Mucosa of descending colon (tissue), 3 donors: Measurements from ENCODE around the gene LPAR3. TPM values are rescaled to one million over a fixed set of nuclear protein-coding genes. Genes with fewer than 3 reads are reported as not detected.

Experiments
- ATAC-seq: fragments of 200-7000 bp; cut with Tn5 transposase; one replicate; pipeline ENCODE4 v1.9.1; 2020; ENCODE audit warnings: mild to moderate bottlenecking, moderate library complexity
- DNase-seq, 3 donors: peaks; one replicate each; pipeline ENCODE4 v3.0.0-alpha.2; 2020
- H3K36me3 ChIP-seq: fragments of 200-600 bp; one replicate; pipeline ENCODE4 v1.8.0; 2021; ENCODE audit warnings: low read depth, mild to moderate bottlenecking
- H3K4me1 ChIP-seq: fragments of 200-600 bp; one replicate; pipeline ENCODE4 v1.8.0; 2021; ENCODE audit warnings: low read depth, mild to moderate bottlenecking
- H3K4me3 ChIP-seq: fragments of 200-600 bp; one replicate; pipeline ENCODE4 v1.8.0; 2021; ENCODE audit warnings: mild to moderate bottlenecking
- H3K9me3 ChIP-seq: fragments of 200-600 bp; one replicate; pipeline ENCODE4 v1.8.0; 2021; ENCODE audit warnings: mild to moderate bottlenecking
- CTCF ChIP-seq: fragments of 200-600 bp; IDR thresholded peaks from one replicate; pipeline ENCODE4 v1.8.0; 2022; ENCODE audit warnings: antibody characterized with exemption, mild to moderate bottlenecking
- intact Hi-C, 2 donors: fragments of 100-400 bp; cut with DNase I in 1 of 2; cut with micrococcal nuclease in 1 of 2; formaldehyde crosslinking; loops; one replicate each; pipeline versions ENCODE4 v1.11.0 to v1.11.1; 2022; cut with DNase I, micrococcal nuclease
- total RNA-seq, 3 donors: library from RNA; stranded (reverse); fragmentation: NEBNext Ultra II Directional in 2 of 3; extraction: Animal tissue kit (Norgen Biotek cat#: 25700) in 2 of 3; gene quantifications; one replicate each; pipeline versions ENCODE4 v1.2.1 to v1.2.4, GENCODE V29; 2021 to 2023
- donor health status: DM: no; HTN: no; CAD: no; lungs with moderate emphysema.
- donor health status: DM: no; HTN: no; CAD: no.
- donor health status: DM: no; HTN: yes; CAD: no.

Gene LPAR3
- total RNA-seq, 3 donors from 2014 or later: 2.5 to 3.5 (median 2.5) TPM

- DNase-seq: no peak
- TF ChIP-seq CTCF: no peak
Measured at GRCh38 chr1:84800090-84801073, 92.6 kb downstream of the LPAR3 start.

GRCh38 chr1:84797603-84798002 lies 95.4 kb downstream of the LPAR3 start:
- ATAC-seq: no peak
- Histone ChIP-seq H3K9me3 (no peaks in the 10 kb centered on the region), H3K4me3 (no peak overlapping the region), H3K4me1 (no peaks in the 10 kb centered on the region), H3K36me3 (no peaks in the 10 kb centered on the region)
- intact Hi-C loops: no loop called here
- DNase-seq: no peak
- no peak for TF ChIP-seq CTCF

More at GRCh38 chr1:84800090-84801073, 92.6 kb downstream of the LPAR3 start:
- peaks cover 10% of the 10 kb centered on the region for H3K4me1 ChIP-seq
- no peaks in the 10 kb centered on the region for H3K36me3 ChIP-seq
- ATAC-seq: no peak
- no peaks in the 10 kb centered on the region for H3K9me3 ChIP-seq
- no peak overlapping the region for H3K4me3 ChIP-seq
- intact Hi-C loops: no loop called here

- Histone ChIP-seq H3K4me3 (no peak overlapping the region), H3K4me1 (no peaks in the 10 kb centered on the region), H3K9me3 (no peaks in the 10 kb centered on the region), H3K36me3 (no peaks in the 10 kb centered on the region)
- no peak for DNase-seq
- TF ChIP-seq CTCF: no peak
- intact Hi-C loops: no loop called here
- ATAC-seq: no peak
Measured at GRCh38 chr1:84795966-84796600, 96.9 kb downstream of the LPAR3 start.

- ATAC-seq (no peak), DNase-seq (no peak)
- Histone ChIP-seq H3K4me1 (no peaks in the 10 kb centered on the region), H3K36me3 (no peaks in the 10 kb centered on the region), H3K4me3 (no peak overlapping the region), H3K9me3 (no peaks in the 10 kb centered on the region)
- intact Hi-C loops: no loop called here
- no peak for TF ChIP-seq CTCF
Measured at GRCh38 chr1:84795213-84795612, 97.8 kb downstream of the LPAR3 start.

- H3K9me3 ChIP-seq: no peaks in the 10 kb centered on the region
- H3K4me3 ChIP-seq: no peak overlapping the region
- ATAC-seq (no peak), DNase-seq (no peak)
- no peak for TF ChIP-seq CTCF
- H3K4me1 ChIP-seq: no peaks in the 10 kb centered on the region
- no peaks in the 10 kb centered on the region for H3K36me3 ChIP-seq
- intact Hi-C loops: no loop called here
Measured at GRCh38 chr1:84792421-84792820, 100.6 kb downstream of the LPAR3 start.
